MM.1S (cell line): ENCODE results near the gene CLCN4.

ENCODE experiments used
- DNase-seq: peaks from one replicate; pipeline ENCODE4 v3.0.0-alpha.2; 2015
- H2AFZ ChIP-seq: fragments of 300-600 bp; sonication (generic); 2 replicates; pipeline ENCODE4 v1.6.0; 2016; ENCODE audit warnings: antibody characterized with exemption, low read length
- H3F3A ChIP-seq: fragments of 300-600 bp; sonication (generic); 2 replicates; pipeline ENCODE4 v1.6.1; 2016; ENCODE audit warnings: mild to moderate bottlenecking, antibody characterized with exemption, low read length, moderate library complexity, mixed read lengths; ENCODE audit not compliant: insufficient read depth
- H3K27ac ChIP-seq: fragments of 300-600 bp; sonication (generic); 2 replicates; pipeline ENCODE4 v1.5.1; 2016; ENCODE audit warnings: mild to moderate bottlenecking, low read length
- H3K27me3 ChIP-seq: fragments of 300-600 bp; sonication (generic); replicated peaks from 2 replicates; pipeline ENCODE4 v1.6.0; 2016; ENCODE audit warnings: low read length; ENCODE audit not compliant: insufficient read depth
- H3K36me3 ChIP-seq: fragments of 300-600 bp; sonication (generic); replicated peaks from 2 replicates; pipeline ENCODE4 v1.6.1; 2016; ENCODE audit warnings: mild to moderate bottlenecking, low read length, mixed read lengths; ENCODE audit not compliant: insufficient read depth
- H3K4me1 ChIP-seq: fragments of 300-600 bp; sonication (generic); 2 replicates; pipeline ENCODE4 v1.6.1; 2016; ENCODE audit warnings: low read length, mixed read lengths
- H3K4me2 ChIP-seq: fragments of 300-600 bp; sonication (generic); 2 replicates; pipeline ENCODE4 v1.6.0; 2016; ENCODE audit warnings: low read depth, low read length
- H3K4me3 ChIP-seq: fragments of 300-600 bp; sonication (generic); 2 replicates; pipeline ENCODE4 v1.5.1; 2016; ENCODE audit warnings: low read length, mixed read lengths
- H3K79me2 ChIP-seq: fragments of 300-600 bp; sonication (generic); 2 replicates; pipeline ENCODE4 v1.6.1; 2016; ENCODE audit warnings: mixed run types, low read length, mixed read lengths
- H3K9ac ChIP-seq: fragments of 300-600 bp; sonication (generic); 2 replicates; pipeline ENCODE4 v1.6.1; 2016; ENCODE audit warnings: low read length, mixed read lengths
- H3K9me2 ChIP-seq: fragments of 300-600 bp; sonication (generic); replicated peaks from 2 replicates; pipeline ENCODE4 v1.6.1; 2016; ENCODE audit warnings: mild to moderate bottlenecking, low read length, mixed read lengths; ENCODE audit not compliant: insufficient read depth
- H3K9me3 ChIP-seq: fragments of 300-600 bp; sonication (generic); replicated peaks from 2 replicates; pipeline ENCODE4 v1.6.1; 2016; ENCODE audit warnings: mild to moderate bottlenecking, low read length, mixed read lengths; ENCODE audit not compliant: insufficient read depth
- H4K20me1 ChIP-seq: fragments of 300-600 bp; sonication (generic); 2 replicates; pipeline ENCODE4 v1.6.1; 2016; ENCODE audit warnings: mild to moderate bottlenecking, low read length, moderate library complexity, mixed read lengths; ENCODE audit not compliant: insufficient read depth
- EZH2 ChIP-seq: fragments of 300-600 bp; sonication (generic); optimal IDR thresholded peaks from 2 replicates; pipeline ENCODE3; 2017; ENCODE audit warnings: low read depth, mild to moderate bottlenecking, antibody characterized with exemption, low read length, mixed read lengths
- EZH2phosphoT487 ChIP-seq: fragments of 300-600 bp; sonication (generic); IDR thresholded peaks from 2 replicates; pipeline ENCODE4 v1.6.1; 2018; ENCODE audit warnings: antibody characterized with exemption, low read length
- TF ChIP-seq, protein P1 (sequence below): fragments of 300-600 bp; sonication (generic); IDR thresholded peaks from 2 replicates; pipeline ENCODE4 v1.5.1; 2016; ENCODE audit warnings: antibody characterized with exemption, low read length, mixed read lengths

Gene CLCN4

GRCh38 chrX:10280071-10280470, 123.3 kb downstream of the CLCN4 start:
- Histone ChIP-seq H3K27ac (no peak overlapping the region), H3K79me2 (no peaks in the 10 kb centered on the region), H4K20me1 (no peaks in the 10 kb centered on the region), H3F3A (no peaks in the 10 kb centered on the region), H3K9ac (no peak overlapping the region), H3K36me3 (no peaks in the 10 kb centered on the region), H3K4me1 (no peaks in the 10 kb centered on the region), H3K27me3 (no peaks in the 10 kb centered on the region), H3K4me3 (no peak overlapping the region), H3K9me2 (no peaks in the 10 kb centered on the region), H3K4me2 (no peak overlapping the region), H2AFZ (no peak overlapping the region), H3K9me3 (no peaks in the 10 kb centered on the region)
- no peak for DNase-seq
- TF ChIP-seq EZH2 = no peak
- no peak for TF ChIP-seq EZH2phosphoT487
- TF ChIP-seq, protein P1, sequence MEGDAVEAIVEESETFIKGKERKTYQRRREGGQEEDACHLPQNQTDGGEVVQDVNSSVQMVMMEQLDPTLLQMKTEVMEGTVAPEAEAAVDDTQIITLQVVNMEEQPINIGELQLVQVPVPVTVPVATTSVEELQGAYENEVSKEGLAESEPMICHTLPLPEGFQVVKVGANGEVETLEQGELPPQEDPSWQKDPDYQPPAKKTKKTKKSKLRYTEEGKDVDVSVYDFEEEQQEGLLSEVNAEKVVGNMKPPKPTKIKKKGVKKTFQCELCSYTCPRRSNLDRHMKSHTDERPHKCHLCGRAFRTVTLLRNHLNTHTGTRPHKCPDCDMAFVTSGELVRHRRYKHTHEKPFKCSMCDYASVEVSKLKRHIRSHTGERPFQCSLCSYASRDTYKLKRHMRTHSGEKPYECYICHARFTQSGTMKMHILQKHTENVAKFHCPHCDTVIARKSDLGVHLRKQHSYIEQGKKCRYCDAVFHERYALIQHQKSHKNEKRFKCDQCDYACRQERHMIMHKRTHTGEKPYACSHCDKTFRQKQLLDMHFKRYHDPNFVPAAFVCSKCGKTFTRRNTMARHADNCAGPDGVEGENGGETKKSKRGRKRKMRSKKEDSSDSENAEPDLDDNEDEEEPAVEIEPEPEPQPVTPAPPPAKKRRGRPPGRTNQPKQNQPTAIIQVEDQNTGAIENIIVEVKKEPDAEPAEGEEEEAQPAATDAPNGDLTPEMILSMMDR = no peak

DNA sequence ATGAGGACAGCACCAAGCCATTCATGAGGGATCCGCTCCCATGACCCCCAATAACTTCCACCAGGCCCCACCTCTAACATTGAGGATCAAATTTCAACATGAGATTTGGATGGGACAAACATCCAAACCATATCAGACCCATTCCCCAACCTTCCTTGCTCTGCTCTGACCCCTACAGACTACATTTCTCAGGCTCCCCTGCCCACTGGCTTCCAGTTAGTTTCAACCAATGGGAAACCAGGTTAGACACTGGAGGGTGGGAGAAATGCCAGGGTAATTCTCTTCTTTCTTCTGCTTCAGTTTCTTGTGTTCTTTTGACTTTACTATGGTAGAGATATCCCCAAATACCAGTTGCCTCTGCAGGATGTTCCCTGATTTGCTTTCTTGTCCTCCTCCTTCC, 125.7 kb downstream of the CLCN4 start:
- no peak for TF ChIP-seq EZH2phosphoT487
- no peak for TF ChIP-seq EZH2
- TF ChIP-seq, protein P1 = no peak
- no peak overlapping the region for H3K9ac ChIP-seq
- no peak overlapping the region for H2AFZ ChIP-seq
- H3K4me1 ChIP-seq = no peaks in the 10 kb centered on the region
- H4K20me1 ChIP-seq = no peaks in the 10 kb centered on the region
- H3K9me3 ChIP-seq = no peaks in the 10 kb centered on the region
- H3K36me3 ChIP-seq = no peaks in the 10 kb centered on the region
- no peak overlapping the region for H3K4me3 ChIP-seq
- H3K27ac ChIP-seq = no peak overlapping the region
- H3F3A ChIP-seq = no peaks in the 10 kb centered on the region
- H3K27me3 ChIP-seq = no peaks in the 10 kb centered on the region
- no peaks in the 10 kb centered on the region for H3K9me2 ChIP-seq
- no peak for DNase-seq
- H3K79me2 ChIP-seq = no peaks in the 10 kb centered on the region
- no peak overlapping the region for H3K4me2 ChIP-seq

GRCh38 chrX:10286195-10286594, 129.4 kb downstream of the CLCN4 start:
- no peaks in the 10 kb centered on the region for H3K9me2 ChIP-seq
- no peaks in the 10 kb centered on the region for H3F3A ChIP-seq
- H3K27ac ChIP-seq = no peak overlapping the region
- TF ChIP-seq, protein P1 = no peak
- TF ChIP-seq EZH2phosphoT487 (no peak), EZH2 (no peak)
- H3K79me2 ChIP-seq = no peaks in the 10 kb centered on the region
- no peak overlapping the region for H2AFZ ChIP-seq
- H3K4me3 ChIP-seq = no peak overlapping the region
- H3K36me3 ChIP-seq = no peaks in the 10 kb centered on the region
- H3K4me1 ChIP-seq = no peaks in the 10 kb centered on the region
- H3K27me3 ChIP-seq = no peaks in the 10 kb centered on the region
- H4K20me1 ChIP-seq = no peaks in the 10 kb centered on the region
- H3K9ac ChIP-seq = no peak overlapping the region
- H3K9me3 ChIP-seq = no peaks in the 10 kb centered on the region
- H3K4me2 ChIP-seq = no peak overlapping the region
- DNase-seq = no peak
